Liver (tissue), 9 donors: Measurements from ENCODE around the gene RYR2. TPM values are rescaled to one million over a fixed set of nuclear protein-coding genes. Genes with fewer than 3 reads are reported as not detected.

Source experiments
- DNase-seq: peaks from one replicate; pipeline ENCODE4 v3.0.0-alpha.2; 2017; ENCODE audit warnings: low spot score
- H3K27ac ChIP-seq, 2 donors: one replicate each; pipeline ENCODE4 v1.7.0; 2013; ENCODE audit warnings: inconsistent platforms in 2 of 2, low read length in 2 of 2, control low read depth in 1 of 2, low read depth in 1 of 2, mild to moderate bottlenecking in 1 of 2
- H3K27me3 ChIP-seq, 4 donors: one replicate each; pipeline versions ENCODE4 v1.6.1 to v1.7.0; 2013; ENCODE audit warnings: low read length in 3 of 4, inconsistent platforms in 1 of 4, mild to moderate bottlenecking in 1 of 4, moderate library complexity in 1 of 4; ENCODE audit not compliant: control insufficient read depth in 4 of 4, insufficient read depth in 4 of 4
- H3K36me3 ChIP-seq, 4 donors: one replicate each; pipeline versions ENCODE4 v1.6.1 to v1.7.0; 2013; ENCODE audit warnings: low read length in 3 of 4, mild to moderate bottlenecking in 3 of 4, low read depth in 1 of 4, moderate library complexity in 1 of 4; ENCODE audit not compliant: control insufficient read depth in 4 of 4, insufficient read depth in 3 of 4
- H3K4me1 ChIP-seq, 4 donors: one replicate each; pipeline versions ENCODE4 v1.6.1 to v1.7.0; 2013; ENCODE audit warnings: low read length in 3 of 4, mild to moderate bottlenecking in 3 of 4, moderate library complexity in 1 of 4; ENCODE audit not compliant: control insufficient read depth in 4 of 4, insufficient read depth in 4 of 4
- H3K4me3 ChIP-seq, 3 donors: one replicate each; pipeline versions ENCODE4 v1.6.1 to v1.7.0; 2013; ENCODE audit warnings: low read length in 3 of 3, control low read depth in 1 of 3, low read depth in 1 of 3, mild to moderate bottlenecking in 1 of 3
- H3K9ac ChIP-seq, 2 donors: one replicate each; pipeline ENCODE4 v1.7.0; 2013; ENCODE audit warnings: low read length in 2 of 2, mild to moderate bottlenecking in 2 of 2, moderate library complexity in 2 of 2, control low read depth in 1 of 2, low read depth in 1 of 2
- H3K9me3 ChIP-seq, 4 donors: one replicate each; pipeline versions ENCODE4 v1.6.1 to v1.7.0; 2013; ENCODE audit warnings: low read length in 3 of 4; ENCODE audit not compliant: control insufficient read depth in 4 of 4
- EGR1 ChIP-seq, 2 donors: IDR thresholded peaks; 2 replicates each; pipeline ENCODE4 v1.6.1; 2016 to 2018; ENCODE audit warnings: antibody characterized with exemption in 2 of 2, low read depth in 2 of 2
- FOXA1 ChIP-seq: IDR thresholded peaks from 2 replicates; pipeline ENCODE4 v1.6.1; 2016; ENCODE audit warnings: antibody characterized with exemption
- FOXA2 ChIP-seq: IDR thresholded peaks from 2 replicates; pipeline ENCODE4 v1.6.1; 2016; ENCODE audit warnings: antibody characterized with exemption
- GABPA ChIP-seq, 2 donors: IDR thresholded peaks in 1 of 2; conservative IDR thresholded peaks in 1 of 2; 2 replicates each; pipeline ENCODE4 v1.6.1; 2016; ENCODE audit warnings: antibody characterized with exemption in 2 of 2, mild to moderate bottlenecking in 1 of 2, moderate library complexity in 1 of 2
- HNF4A ChIP-seq, 2 donors: conservative IDR thresholded peaks; 2 replicates each; pipeline ENCODE4 v1.6.1; 2016; ENCODE audit warnings: antibody characterized with exemption in 2 of 2, mild to moderate bottlenecking in 2 of 2
- HNF4G ChIP-seq: IDR thresholded peaks from 2 replicates; pipeline ENCODE4 v1.6.1; 2016; ENCODE audit warnings: antibody characterized with exemption
- JUND ChIP-seq, 2 donors: IDR thresholded peaks; 2 replicates each; pipeline ENCODE4 v1.6.1; 2016; ENCODE audit warnings: antibody characterized with exemption in 2 of 2
- NR2F2 ChIP-seq: IDR thresholded peaks from 2 replicates; pipeline ENCODE4 v1.6.1; 2016; ENCODE audit warnings: antibody characterized with exemption
- RXRA ChIP-seq, 2 donors: IDR thresholded peaks; 2 replicates each; pipeline ENCODE4 v1.6.1; 2017 to 2018; ENCODE audit warnings: antibody characterized with exemption in 2 of 2, mild to moderate bottlenecking in 1 of 2
- SP1 ChIP-seq: IDR thresholded peaks from 2 replicates; pipeline ENCODE4 v1.6.1; 2018; ENCODE audit warnings: antibody characterized with exemption, mild to moderate bottlenecking
- TAF1 ChIP-seq: conservative IDR thresholded peaks from 2 replicates; pipeline ENCODE4 v1.6.1; 2016; ENCODE audit warnings: antibody characterized with exemption, mild to moderate bottlenecking
- YY1 ChIP-seq: IDR thresholded peaks from 2 replicates; pipeline ENCODE4 v1.6.1; 2016; ENCODE audit warnings: antibody characterized with exemption, mild to moderate bottlenecking
- WGBS: extraction: QIAGEN DNeasy Blood & Tissue Kit; methylation state at CpG from one replicate; pipeline ENCODE4 v1.1.7; 2013; 5-methylcytosine and 5-hydroxymethylcytosine counted together
- polyA plus RNA-seq, 2 donors: library from polyadenylated mRNA; stranded (reverse) in 1 of 2; unstranded in 1 of 2; fragments of 200-250 nt in 1 of 2; fragments of >200 nt in 1 of 2; fragmentation: Nextera tagmentation in 1 of 2; extraction: Ambion mirVana in 1 of 2; gene quantifications; one replicate each; pipeline versions ENCODE4 v1.2.1 to v1.2.3, GENCODE V29; 2013 to 2015
- total RNA-seq, 2 donors: library from RNA; depleted of rRNA; stranded (reverse); fragments of >200 nt; gene quantifications; one replicate each; pipeline ENCODE4 v1.2.3, GENCODE V29; 2014
- TF ChIP-seq, protein P1 (sequence below): IDR thresholded peaks from 2 replicates; pipeline ENCODE4 v1.6.1; 2016; ENCODE audit warnings: antibody characterized with exemption, mild to moderate bottlenecking
- TF ChIP-seq, protein P2 (sequence below): IDR thresholded peaks from 2 replicates; pipeline ENCODE4 v1.6.1; 2016; ENCODE audit warnings: antibody characterized with exemption
- TF ChIP-seq, protein P3 (sequence below): fragments of 150-350 bp; IDR thresholded peaks from 2 replicates; pipeline ENCODE4 v1.5.1; 2017; ENCODE audit warnings: improper control_type of control experiment, low read depth, low read length; ENCODE audit not compliant: missing input control
- donor health status: healthy.
- donor health status: healthy.
- donor health status: healthy.
- donor health status: healthy.
- donor health status: healthy.

RYR2 gene
- total and polyA plus RNA-seq, 4 donors: 0.06 to 0.75 (median 0.31) TPM

DNA sequence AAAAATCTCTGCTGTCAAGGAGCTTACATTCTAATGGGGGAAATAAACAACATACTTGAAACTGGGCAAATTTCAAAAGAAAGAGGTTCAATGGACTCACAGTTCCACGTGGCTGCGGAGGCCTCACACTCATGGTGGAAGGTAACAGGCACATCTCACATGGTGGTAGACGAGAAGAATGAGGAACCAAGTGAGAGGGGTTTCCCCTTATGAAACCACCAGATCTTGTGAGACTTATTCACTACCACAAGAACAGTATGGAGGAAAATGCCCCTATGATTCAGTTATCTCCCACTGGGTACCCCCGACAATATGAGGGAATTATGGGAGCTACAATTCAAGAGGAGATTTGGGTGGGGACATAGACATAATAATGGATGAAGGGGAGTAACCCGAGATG is 622.4 kb downstream of the RYR2 start:
- no peak for DNase-seq
- H3K36me3 ChIP-seq: no peaks in the 10 kb centered on the region
- 77% methylated on average over 5 of the region's 5 CpGs for WGBS

DNA sequence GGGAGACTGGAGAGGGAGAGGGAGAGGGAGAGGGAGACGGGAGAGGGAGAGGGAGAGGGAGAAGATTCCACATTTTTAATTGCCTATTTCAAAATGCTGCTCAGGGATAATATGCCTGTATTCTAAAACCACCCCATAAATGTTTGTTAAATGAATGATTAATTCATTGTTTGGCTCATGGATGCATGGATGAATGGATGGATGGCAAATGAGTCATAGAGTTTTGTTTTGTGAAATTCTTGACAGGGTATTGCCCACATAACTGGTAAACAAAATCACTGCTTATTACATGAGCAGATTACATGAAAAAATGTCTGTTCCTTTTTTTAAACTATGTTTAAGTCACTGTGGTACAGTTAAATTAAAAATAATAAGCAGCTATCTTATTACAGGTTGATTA is 628.3 kb downstream of the RYR2 start:
- no peaks in the 10 kb centered on the region for H3K4me1 ChIP-seq
- H3K36me3 ChIP-seq: no peaks in the 10 kb centered on the region
- no peaks in the 10 kb centered on the region for H3K27me3 ChIP-seq
- TF ChIP-seq, protein P1, sequence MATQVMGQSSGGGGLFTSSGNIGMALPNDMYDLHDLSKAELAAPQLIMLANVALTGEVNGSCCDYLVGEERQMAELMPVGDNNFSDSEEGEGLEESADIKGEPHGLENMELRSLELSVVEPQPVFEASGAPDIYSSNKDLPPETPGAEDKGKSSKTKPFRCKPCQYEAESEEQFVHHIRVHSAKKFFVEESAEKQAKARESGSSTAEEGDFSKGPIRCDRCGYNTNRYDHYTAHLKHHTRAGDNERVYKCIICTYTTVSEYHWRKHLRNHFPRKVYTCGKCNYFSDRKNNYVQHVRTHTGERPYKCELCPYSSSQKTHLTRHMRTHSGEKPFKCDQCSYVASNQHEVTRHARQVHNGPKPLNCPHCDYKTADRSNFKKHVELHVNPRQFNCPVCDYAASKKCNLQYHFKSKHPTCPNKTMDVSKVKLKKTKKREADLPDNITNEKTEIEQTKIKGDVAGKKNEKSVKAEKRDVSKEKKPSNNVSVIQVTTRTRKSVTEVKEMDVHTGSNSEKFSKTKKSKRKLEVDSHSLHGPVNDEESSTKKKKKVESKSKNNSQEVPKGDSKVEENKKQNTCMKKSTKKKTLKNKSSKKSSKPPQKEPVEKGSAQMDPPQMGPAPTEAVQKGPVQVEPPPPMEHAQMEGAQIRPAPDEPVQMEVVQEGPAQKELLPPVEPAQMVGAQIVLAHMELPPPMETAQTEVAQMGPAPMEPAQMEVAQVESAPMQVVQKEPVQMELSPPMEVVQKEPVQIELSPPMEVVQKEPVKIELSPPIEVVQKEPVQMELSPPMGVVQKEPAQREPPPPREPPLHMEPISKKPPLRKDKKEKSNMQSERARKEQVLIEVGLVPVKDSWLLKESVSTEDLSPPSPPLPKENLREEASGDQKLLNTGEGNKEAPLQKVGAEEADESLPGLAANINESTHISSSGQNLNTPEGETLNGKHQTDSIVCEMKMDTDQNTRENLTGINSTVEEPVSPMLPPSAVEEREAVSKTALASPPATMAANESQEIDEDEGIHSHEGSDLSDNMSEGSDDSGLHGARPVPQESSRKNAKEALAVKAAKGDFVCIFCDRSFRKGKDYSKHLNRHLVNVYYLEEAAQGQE: no peak
- TF ChIP-seq TAF1 (no peak), GABPA (IDR thresholded peaks at IDR 0.05 in 1 of 2, conservative IDR thresholded peaks at IDR 0.05 in 1 of 2) (no peak), FOXA2 (no peak)
- H3K4me3 ChIP-seq: no peak overlapping the region
- H3K9ac ChIP-seq: no peak overlapping the region
- H3K9me3 ChIP-seq: no peaks in the 10 kb centered on the region
- 82% methylated on average over 1 of the region's 1 CpG for WGBS
- no peak for DNase-seq
- no peak overlapping the region for H3K27ac ChIP-seq

More for the DNA sequence above, 622.4 kb downstream of the RYR2 start:
- H3K4me3 ChIP-seq: no peak overlapping the region
- no peaks in the 10 kb centered on the region for H3K27me3 ChIP-seq
- no peak for TF ChIP-seq HNF4G
- no peak for TF ChIP-seq JUND (IDR thresholded peaks at IDR 0.05)
- no peak for TF ChIP-seq RXRA (IDR thresholded peaks at IDR 0.05)
- TF ChIP-seq TAF1: no peak
- no peak for TF ChIP-seq EGR1 (IDR thresholded peaks at IDR 0.05; ENCODE audit: low read depth in 2 of 2)
- H3K4me1 ChIP-seq: no peaks in the 10 kb centered on the region
- no peak overlapping the region for H3K9ac ChIP-seq
- H3K9me3 ChIP-seq: no peaks in the 10 kb centered on the region
- no peak overlapping the region for H3K27ac ChIP-seq

DNA sequence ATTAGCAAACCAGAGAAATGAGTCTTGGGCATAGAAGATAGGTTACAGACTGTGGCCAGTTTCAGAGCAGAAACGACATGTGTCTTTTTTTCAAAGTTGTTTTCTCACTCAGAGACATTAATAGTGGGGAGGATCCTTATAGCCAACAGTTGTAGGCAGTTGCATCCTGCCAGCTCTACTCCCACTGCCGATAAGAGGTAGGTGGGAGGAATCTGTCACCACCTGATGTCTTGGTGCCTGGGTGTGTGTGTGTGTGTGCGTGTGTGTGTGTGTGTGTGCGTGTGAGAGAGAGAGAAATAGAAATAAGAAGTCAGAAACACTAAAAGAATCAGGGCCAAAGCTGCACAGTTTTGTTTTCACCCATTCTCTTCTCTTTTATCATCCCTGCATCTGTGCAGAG is 629.3 kb downstream of the RYR2 start:
- H3K36me3 ChIP-seq: no peaks in the 10 kb centered on the region
- no peak for DNase-seq
- H3K9ac ChIP-seq: no peak overlapping the region
- H3K27me3 ChIP-seq: no peaks in the 10 kb centered on the region
- TF ChIP-seq HNF4G (no peak), EGR1 (IDR thresholded peaks at IDR 0.05; ENCODE audit: low read depth in 2 of 2) (no peak), GABPA (IDR thresholded peaks at IDR 0.05 in 1 of 2, conservative IDR thresholded peaks at IDR 0.05 in 1 of 2) (no peak), NR2F2 (no peak), RXRA (IDR thresholded peaks at IDR 0.05) (no peak), TAF1 (no peak), FOXA2 (no peak), YY1 (no peak), HNF4A (conservative IDR thresholded peaks at IDR 0.05) (no peak), SP1 (no peak), FOXA1 (no peak)
- TF ChIP-seq, protein P2, sequence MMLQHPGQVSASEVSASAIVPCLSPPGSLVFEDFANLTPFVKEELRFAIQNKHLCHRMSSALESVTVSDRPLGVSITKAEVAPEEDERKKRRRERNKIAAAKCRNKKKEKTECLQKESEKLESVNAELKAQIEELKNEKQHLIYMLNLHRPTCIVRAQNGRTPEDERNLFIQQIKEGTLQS: no peak
- TF ChIP-seq, protein P3, sequence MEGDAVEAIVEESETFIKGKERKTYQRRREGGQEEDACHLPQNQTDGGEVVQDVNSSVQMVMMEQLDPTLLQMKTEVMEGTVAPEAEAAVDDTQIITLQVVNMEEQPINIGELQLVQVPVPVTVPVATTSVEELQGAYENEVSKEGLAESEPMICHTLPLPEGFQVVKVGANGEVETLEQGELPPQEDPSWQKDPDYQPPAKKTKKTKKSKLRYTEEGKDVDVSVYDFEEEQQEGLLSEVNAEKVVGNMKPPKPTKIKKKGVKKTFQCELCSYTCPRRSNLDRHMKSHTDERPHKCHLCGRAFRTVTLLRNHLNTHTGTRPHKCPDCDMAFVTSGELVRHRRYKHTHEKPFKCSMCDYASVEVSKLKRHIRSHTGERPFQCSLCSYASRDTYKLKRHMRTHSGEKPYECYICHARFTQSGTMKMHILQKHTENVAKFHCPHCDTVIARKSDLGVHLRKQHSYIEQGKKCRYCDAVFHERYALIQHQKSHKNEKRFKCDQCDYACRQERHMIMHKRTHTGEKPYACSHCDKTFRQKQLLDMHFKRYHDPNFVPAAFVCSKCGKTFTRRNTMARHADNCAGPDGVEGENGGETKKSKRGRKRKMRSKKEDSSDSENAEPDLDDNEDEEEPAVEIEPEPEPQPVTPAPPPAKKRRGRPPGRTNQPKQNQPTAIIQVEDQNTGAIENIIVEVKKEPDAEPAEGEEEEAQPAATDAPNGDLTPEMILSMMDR: no peak
- H3K9me3 ChIP-seq: no peaks in the 10 kb centered on the region
- 71% methylated on average over 4 of the region's 4 CpGs for WGBS
- H3K27ac ChIP-seq: no peak overlapping the region
- no peaks in the 10 kb centered on the region for H3K4me1 ChIP-seq
- H3K4me3 ChIP-seq: no peak overlapping the region
